K562 (cell line): ENCODE results near the gene MAGI2. TPM values are rescaled to one million over a fixed set of nuclear protein-coding genes. Genes with fewer than 3 reads are reported as not detected.

Experiments used
- ATAC-seq: fragments of 200-7000 bp; cut with Tn5 transposase; 3 replicates; pipeline ENCODE4 v1.9.1; 2020; ENCODE audit warnings: moderate library complexity
- BruUV-seq: library from RNA; stranded (reverse); fragments of 400-500 nt; replicated peaks from 2 replicates; lab custom pipeline; 2021; lab: Mats Ljungman, UMichigan
- CTCF ChIA-PET: fragments of 300-600 bp; formaldehyde crosslinking; extraction: SDS; loops from one replicate; lab custom pipeline; 2021; ENCODE audit warnings: low intra/inter-chr PET ratio; lab: Yijun Ruan, JAX
- POLR2A ChIA-PET: fragments of 300-600, 350-650 bp; sonication (Branson Sonifier 250); formaldehyde crosslinking; extraction: SDS; loops from one replicate; lab custom pipeline; 2021; ENCODE audit warnings: antibody characterized with exemption, inconsistent platforms; lab: Yijun Ruan, JAX
- DNase-seq, 4 experiments: peaks; one replicate each; pipeline versions ENCODE4 v3.0.0 to v3.0.0-alpha.2; 2011 to 2018; ENCODE audit warnings: low spot score in 3 of 4, mixed read lengths in 3 of 4; ENCODE audit errors: extremely low read depth in 1 of 4
- FAIRE-seq: peaks from 2 replicates; lab custom pipeline; 2011; peaks lifted over from hg19 to GRCh38; lab: Jason Lieb, UNC
- H2AFZ ChIP-seq: 2 replicates; pipeline ENCODE4 v1.6.0; 2011; ENCODE audit warnings: low read depth, low read length, control low read depth, inconsistent platforms
- H3K27ac ChIP-seq: fragments of 200-600 bp; 3 replicates; pipeline ENCODE4 v1.8.0; 2011; ENCODE audit warnings: low read depth, mild to moderate bottlenecking, control low read depth, inconsistent platforms, low read length, moderate library complexity, mixed read lengths; ENCODE audit errors: extremely low read depth
- H3K27me3 ChIP-seq, 2 experiments: fragments of 300-600 bp in 1 of 2; 2 replicates in 1 of 2; 3 replicates in 1 of 2; pipeline versions ENCODE4 v1.6.0 to v1.8.0; 2011; ENCODE audit warnings: inconsistent platforms in 2 of 2, low read length in 2 of 2, mild to moderate bottlenecking in 1 of 2, mixed read lengths in 1 of 2, moderate library complexity in 1 of 2; ENCODE audit not compliant: control insufficient read depth in 2 of 2, insufficient read depth in 2 of 2
- H3K36me3 ChIP-seq: fragments of 300-600 bp; 3 replicates; pipeline ENCODE4 v1.8.0; 2011; ENCODE audit warnings: mild to moderate bottlenecking, low read length, inconsistent platforms; ENCODE audit not compliant: control insufficient read depth, insufficient read depth
- H3K4me1 ChIP-seq, 2 experiments: fragments of 200-600 bp in 1 of 2; replicated peaks in 1 of 2; 2 replicates in 1 of 2; 3 replicates in 1 of 2; pipeline versions ENCODE4 v1.5.1 to v1.8.0; 2011; ENCODE audit warnings: inconsistent platforms in 2 of 2, low read length in 2 of 2, mild to moderate bottlenecking in 1 of 2, mixed read lengths in 1 of 2, moderate library complexity in 1 of 2; ENCODE audit not compliant: control insufficient read depth in 2 of 2, insufficient read depth in 2 of 2
- H3K4me2 ChIP-seq: 2 replicates; pipeline ENCODE4 v1.6.1; 2011; ENCODE audit warnings: low read length, control low read depth, inconsistent platforms, mixed read lengths; ENCODE audit not compliant: insufficient read depth
- H3K4me3 ChIP-seq: fragments of 200-600 bp; sonication (generic), shearing (Covaris generic); 2 replicates; pipeline ENCODE4 v1.5.1; 2016; ENCODE audit warnings: control low read depth, inconsistent platforms
- H3K79me2 ChIP-seq: fragments of 200-600 bp; 3 replicates; pipeline ENCODE4 v1.8.0; 2011; ENCODE audit warnings: low read length, inconsistent platforms; ENCODE audit not compliant: control insufficient read depth, insufficient read depth
- H3K9ac ChIP-seq, 2 experiments: 2 replicates each; pipeline versions ENCODE4 v1.6.0 to v1.6.1; 2011; ENCODE audit warnings: low read depth in 2 of 2, low read length in 2 of 2, control low read depth in 1 of 2, inconsistent platforms in 1 of 2, mild to moderate bottlenecking in 1 of 2, mixed read lengths in 1 of 2; ENCODE audit not compliant: insufficient read depth in 1 of 2
- H3K9me1 ChIP-seq: one replicate; pipeline ENCODE4 v1.6.0; 2011; ENCODE audit warnings: inconsistent platforms, mild to moderate bottlenecking, low read length, moderate library complexity; ENCODE audit not compliant: control insufficient read depth, insufficient read depth
- H3K9me3 ChIP-seq: replicated peaks from 2 replicates; pipeline ENCODE4 v1.5.1; 2011; ENCODE audit warnings: low read depth, low read length, inconsistent platforms; ENCODE audit not compliant: control insufficient read depth, insufficient read depth
- H4K20me1 ChIP-seq: replicated peaks from 2 replicates; pipeline ENCODE4 v1.6.1; 2011; ENCODE audit warnings: low read length, inconsistent platforms, mixed read lengths; ENCODE audit not compliant: control insufficient read depth, insufficient read depth
- BACH1 ChIP-seq: fragments of 200-800 bp; sonication (Bioruptor generic); IDR thresholded peaks from 2 replicates; pipeline ENCODE4 v1.6.1; 2016; ENCODE audit warnings: missing genetic modification characterization, missing compliant biosample characterization
- CEBPB ChIP-seq: fragments of 450-650 bp; IDR thresholded peaks from 2 replicates; pipeline ENCODE4 v1.6.1; 2016; ENCODE audit warnings: missing genetic modification characterization, missing compliant biosample characterization
- CEBPG ChIP-seq, 3 experiments: fragments of 200-800 bp in 1 of 3; sonication (Bioruptor generic) in 1 of 3; sonication (generic) in 1 of 3; formaldehyde crosslinking in 1 of 3; IDR thresholded peaks in 2 of 3; conservative IDR thresholded peaks in 1 of 3; 2 replicates each; pipeline versions ENCODE4 v1.6.1 to v1.8.0; 2016 to 2022; ENCODE audit warnings: missing compliant biosample characterization in 2 of 3, missing genetic modification characterization in 2 of 3, mild to moderate bottlenecking in 1 of 3, missing genetic modification reagents in 1 of 3
- FOXA3 ChIP-seq, 2 experiments: fragments of 450-650 bp in 1 of 2; sonication (generic) in 1 of 2; formaldehyde crosslinking; IDR thresholded peaks in 1 of 2; conservative IDR thresholded peaks in 1 of 2; 2 replicates each; pipeline versions ENCODE4 v1.4.0 to v1.8.0; 2020 to 2022; ENCODE audit warnings: mild to moderate bottlenecking in 2 of 2, missing genetic modification reagents in 1 of 2
- GABPB2 ChIP-seq: fragments of 250-450 bp; sonication (Bioruptor Pico); conservative IDR thresholded peaks from 2 replicates; pipeline ENCODE4 v1.5.1; 2021; ENCODE audit warnings: mild to moderate bottlenecking
- HMG20A ChIP-seq: fragments of 450-650 bp; formaldehyde crosslinking; conservative IDR thresholded peaks from 2 replicates; pipeline ENCODE4 v1.4.0; 2020; ENCODE audit warnings: mild to moderate bottlenecking, mixed read lengths
- JUN ChIP-seq, 2 experiments: sonication (generic) in 1 of 2; formaldehyde crosslinking in 1 of 2; IDR thresholded peaks; 2 replicates each; pipeline versions ENCODE4 v1.6.1 to v1.8.0; 2012 to 2022; ENCODE audit warnings: borderline replicate concordance in 2 of 2, mild to moderate bottlenecking in 2 of 2, improper control_type of control experiment in 1 of 2, low read depth in 1 of 2, low read length in 1 of 2, missing genetic modification reagents in 1 of 2
- LCOR ChIP-seq: sonication (generic); formaldehyde crosslinking; IDR thresholded peaks from 2 replicates; pipeline ENCODE4 v1.8.0; 2022; ENCODE audit warnings: mild to moderate bottlenecking, missing genetic modification reagents
- NEUROD1 ChIP-seq: fragments of 150-350 bp; IDR thresholded peaks from 2 replicates; pipeline ENCODE4 v1.6.1; 2014; ENCODE audit warnings: borderline replicate concordance, low read length, low read depth; ENCODE audit not compliant: partially characterized antibody
- PHTF2 ChIP-seq: fragments of 250-450 bp; sonication (Bioruptor Pico); IDR thresholded peaks from 2 replicates; pipeline ENCODE4 v1.5.0; 2021; ENCODE audit warnings: mild to moderate bottlenecking
- SIN3A ChIP-seq, 2 experiments: fragments of 150-350 bp in 1 of 2; IDR thresholded peaks; 2 replicates each; pipeline ENCODE4 v1.6.1; 2011 to 2016; ENCODE audit warnings: borderline replicate concordance in 2 of 2, low read depth in 2 of 2, low read length in 2 of 2, mild to moderate bottlenecking in 2 of 2, moderate library complexity in 2 of 2; ENCODE audit not compliant: control insufficient read depth in 1 of 2
- ZNF408 ChIP-seq: fragments of 250-450 bp; sonication (Bioruptor Pico); IDR thresholded peaks from 2 replicates; pipeline ENCODE4 v1.4.0; 2020; ENCODE audit warnings: low read depth, mild to moderate bottlenecking, moderate library complexity
- ZNF644 ChIP-seq: fragments of 200-800 bp; sonication (Bioruptor generic); IDR thresholded peaks from 2 replicates; pipeline ENCODE4 v1.6.1; 2016; ENCODE audit warnings: low read depth, missing genetic modification characterization, missing compliant biosample characterization
- WGBS: fragments of 100-300 bp; shearing (Covaris generic); methylation state at CpG from one replicate; pipeline ENCODE4 v1.1.6; 2016; ENCODE audit warnings: low coverage, mixed read lengths; ENCODE audit not compliant: insufficient coverage; ENCODE audit errors: missing lambda C conversion rate; 5-methylcytosine and 5-hydroxymethylcytosine counted together
- in situ Hi-C: fragments of 300-500 bp; cut with MboI; formaldehyde crosslinking; loops from 4 replicates; pipeline ENCODE4 v1.15.0; 2018; ENCODE audit warnings: inconsistent platforms, mixed read lengths
- intact Hi-C: fragments of 100-400 bp; cut with micrococcal nuclease; formaldehyde crosslinking; loops from 2 replicates; pipeline ENCODE4 v1.14.2; 2022
- polyA plus RNA-seq, 8 experiments: library from polyadenylated mRNA; depleted of rRNA in 4 of 8; stranded (reverse) in 5 of 8; unstranded in 3 of 8; fragments of >200 nt; fragmentation: Nextera tagmentation in 2 of 8; fragmentation: Illumina TruSeq in 1 of 8; extraction: Ambion mirVana in 2 of 8; extraction: Trizol in 1 of 8; gene quantifications; 2 replicates each; pipeline versions ENCODE4 v1.2.1 to v1.2.3, GENCODE V29; 2011 to 2014; ENCODE audit warnings: inconsistent platforms in 1 of 8, missing spikeins in 1 of 8
- total RNA-seq, 7 experiments: library from RNA; depleted of rRNA in 6 of 7; stranded (reverse); fragments of >200 nt in 6 of 7; fragmentation: Illumina TruSeq in 2 of 7; extraction: Trizol in 2 of 7; gene quantifications; 2 replicates each; pipeline versions ENCODE4 v1.2.1 to v1.2.3, GENCODE V29; 2011 to 2021; ENCODE audit warnings: low replicate concordance in 1 of 7
- TF ChIP-seq, protein P1 (sequence below): IDR thresholded peaks from 2 replicates; pipeline ENCODE4 v1.6.1; 2016; ENCODE audit warnings: missing genetic modification characterization, missing compliant biosample characterization
- TF ChIP-seq, protein P2 (sequence below), 2 experiments: fragments of 450-650 bp in 1 of 2; sonication (generic) in 1 of 2; formaldehyde crosslinking in 1 of 2; IDR thresholded peaks in 1 of 2; conservative IDR thresholded peaks in 1 of 2; 2 replicates each; pipeline versions ENCODE4 v1.6.1 to v1.8.1; 2016 to 2023; ENCODE audit warnings: mild to moderate bottlenecking in 2 of 2, moderate library complexity in 2 of 2, inconsistent platforms in 1 of 2, missing genetic modification reagents in 1 of 2

MAGI2 gene
- total and polyA plus RNA-seq, 9 of the 15 experiments (the other 6 are each of a cell fraction or from before 2014, with no cell fraction given), result 0.27 to 1.4 (median 0.70) TPM

DNA sequence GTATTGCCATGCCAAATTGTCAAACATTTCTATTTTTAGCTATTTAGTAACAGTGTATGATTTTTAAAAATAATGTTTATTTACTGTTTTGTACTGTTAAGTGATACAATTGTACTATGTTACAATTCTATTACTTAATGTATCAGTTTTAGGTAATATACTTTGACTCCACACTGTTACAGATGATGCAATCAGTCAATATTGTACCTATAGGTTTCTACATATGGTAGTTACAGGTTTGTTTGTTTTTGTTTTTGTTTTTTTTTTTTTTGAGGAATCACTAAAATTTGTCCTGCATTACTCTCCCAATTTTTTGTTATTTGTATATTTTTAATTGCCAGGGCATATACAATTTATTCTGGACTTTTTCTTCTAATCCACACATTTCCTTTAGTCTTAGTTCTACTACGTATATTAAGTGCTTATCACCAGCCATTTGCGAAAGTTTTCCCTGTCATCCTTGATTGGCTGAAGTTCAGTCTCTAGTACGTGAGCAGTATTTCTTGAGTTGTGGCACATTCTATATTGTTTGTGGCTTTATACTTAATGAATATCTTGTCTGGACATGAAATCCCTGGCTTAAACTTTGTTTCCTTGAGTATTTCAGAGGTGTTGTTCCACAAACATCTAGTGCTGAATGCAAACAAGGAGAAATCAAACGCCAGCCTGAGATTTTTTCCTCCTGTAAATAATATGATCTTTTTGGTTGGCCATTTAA, 114.1 kb downstream of the MAGI2 start:
- H3K79me2 ChIP-seq, result no peaks in the 10 kb centered on the region
- no peak overlapping the region for H2AFZ ChIP-seq
- in situ Hi-C loops, result no loop called here
- no peak for DNase-seq
- no peaks in the 10 kb centered on the region for H3K27me3 ChIP-seq
- H3K36me3 ChIP-seq, result no peaks in the 10 kb centered on the region
- no peaks in the 10 kb centered on the region for H4K20me1 ChIP-seq
- POLR2A ChIA-PET, result no interaction called here
- H3K4me2 ChIP-seq, result no peak overlapping the region
- CTCF ChIA-PET, result no interaction called here
- H3K9me1 ChIP-seq, result no peaks in the 10 kb centered on the region
- H3K4me1 ChIP-seq, result no peaks in the 10 kb centered on the region
- BruUV-seq, result no TSS peak
- H3K9ac ChIP-seq, result no peak overlapping the region
- TF ChIP-seq ZNF408 (CRISPR knock-in tag) (no peak), ZNF644 (no peak), BACH1 (no peak), CEBPG (CRISPR knock-in tag; IDR thresholded peaks at IDR 0.05) (no peak), CEBPG (tag; conservative IDR thresholded peaks at IDR 0.05 in 1 of 2, IDR thresholded peaks at IDR 0.05 in 1 of 2) (peak in 1 of 2 experiments; percentile 78; a peak in 2 of 4 replicates), NEUROD1 (no peak), HMG20A (CRISPR knock-in tag) (no peak), CEBPB (tag) (peak; percentile 23; the same call in 1 of the 2 replicates), GABPB2 (CRISPR knock-in tag) (no peak), FOXA3 (CRISPR knock-in tag; conservative IDR thresholded peaks at IDR 0.05 in 1 of 2, IDR thresholded peaks at IDR 0.05 in 1 of 2) (no peak), SIN3A (IDR thresholded peaks at IDR 0.05; ENCODE audit: borderline replicate concordance in 2 of 2, control insufficient read depth in 1 of 2, low read depth in 2 of 2, low read length in 2 of 2) (no peak), JUN (IDR thresholded peaks at IDR 0.05; ENCODE audit: borderline replicate concordance, low read depth, low read length) (no peak), JUN (CRISPR knock-in tag; IDR thresholded peaks at IDR 0.05; ENCODE audit: borderline replicate concordance) (no peak), PHTF2 (CRISPR knock-in tag) (no peak), LCOR (CRISPR knock-in tag) (no peak)
- TF ChIP-seq, protein P1, sequence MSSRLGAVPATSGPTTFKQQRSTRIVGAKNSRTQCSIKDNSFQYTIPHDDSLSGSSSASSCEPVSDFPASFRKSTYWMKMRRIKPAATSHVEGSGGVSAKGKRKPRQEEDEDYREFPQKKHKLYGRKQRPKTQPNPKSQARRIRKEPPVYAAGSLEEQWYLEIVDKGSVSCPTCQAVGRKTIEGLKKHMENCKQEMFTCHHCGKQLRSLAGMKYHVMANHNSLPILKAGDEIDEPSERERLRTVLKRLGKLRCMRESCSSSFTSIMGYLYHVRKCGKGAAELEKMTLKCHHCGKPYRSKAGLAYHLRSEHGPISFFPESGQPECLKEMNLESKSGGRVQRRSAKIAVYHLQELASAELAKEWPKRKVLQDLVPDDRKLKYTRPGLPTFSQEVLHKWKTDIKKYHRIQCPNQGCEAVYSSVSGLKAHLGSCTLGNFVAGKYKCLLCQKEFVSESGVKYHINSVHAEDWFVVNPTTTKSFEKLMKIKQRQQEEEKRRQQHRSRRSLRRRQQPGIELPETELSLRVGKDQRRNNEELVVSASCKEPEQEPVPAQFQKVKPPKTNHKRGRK (tag), result no peak
- TF ChIP-seq, protein P2, sequence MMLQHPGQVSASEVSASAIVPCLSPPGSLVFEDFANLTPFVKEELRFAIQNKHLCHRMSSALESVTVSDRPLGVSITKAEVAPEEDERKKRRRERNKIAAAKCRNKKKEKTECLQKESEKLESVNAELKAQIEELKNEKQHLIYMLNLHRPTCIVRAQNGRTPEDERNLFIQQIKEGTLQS (IDR thresholded peaks at IDR 0.05), result peak; percentile 40; the same call in 1 of the 2 replicates
- TF ChIP-seq, protein P2 (CRISPR knock-in tag; conservative IDR thresholded peaks at IDR 0.05), result no peak
- TF ChIP-seq, all 486 proteins: peak for 3
- ATAC-seq (no peak), FAIRE-seq (no peak)
- intact Hi-C loops, result no loop called here
- Histone ChIP-seq H3K27ac (no peak overlapping the region), H3K4me3 (no peak overlapping the region), H3K9me3 (no peaks in the 10 kb centered on the region; the same call in 1 of the 2 replicates)
- 0% methylated on average over 4 of the region's 4 CpGs for WGBS
